GM12872 (cell line): ENCODE data around the gene IFNLR1.

Experiments used
- CTCF ChIP-seq: IDR thresholded peaks from 3 replicates; pipeline ENCODE4 v1.5.1; 2011; ENCODE audit warnings: low read depth, mild to moderate bottlenecking, low read length, moderate library complexity; ENCODE audit not compliant: insufficient read depth

IFNLR1 gene

GRCh38 chr1:24120965-24121364, 66.1 kb downstream of the IFNLR1 start:
- no peak for TF ChIP-seq CTCF

- TF ChIP-seq CTCF: no peak
Observed at GRCh38 chr1:24119859-24120756, 67.0 kb downstream of the IFNLR1 start.

GRCh38 chr1:24119489-24119858, 67.6 kb downstream of the IFNLR1 start:
- no peak for TF ChIP-seq CTCF

- TF ChIP-seq CTCF: no peak
Observed at GRCh38 chr1:24118410-24119242, 68.5 kb downstream of the IFNLR1 start.

GRCh38 chr1:24117722-24118409, 69.2 kb downstream of the IFNLR1 start:
- TF ChIP-seq CTCF: no peak

GRCh38 chr1:24117132-24117531, 70.0 kb downstream of the IFNLR1 start:
- TF ChIP-seq CTCF: no peak

GRCh38 chr1:24114753-24115152, 72.3 kb downstream of the IFNLR1 start:
- TF ChIP-seq CTCF: no peak
